Measurements from ENCODE around the gene ZNF132.

DNA sequence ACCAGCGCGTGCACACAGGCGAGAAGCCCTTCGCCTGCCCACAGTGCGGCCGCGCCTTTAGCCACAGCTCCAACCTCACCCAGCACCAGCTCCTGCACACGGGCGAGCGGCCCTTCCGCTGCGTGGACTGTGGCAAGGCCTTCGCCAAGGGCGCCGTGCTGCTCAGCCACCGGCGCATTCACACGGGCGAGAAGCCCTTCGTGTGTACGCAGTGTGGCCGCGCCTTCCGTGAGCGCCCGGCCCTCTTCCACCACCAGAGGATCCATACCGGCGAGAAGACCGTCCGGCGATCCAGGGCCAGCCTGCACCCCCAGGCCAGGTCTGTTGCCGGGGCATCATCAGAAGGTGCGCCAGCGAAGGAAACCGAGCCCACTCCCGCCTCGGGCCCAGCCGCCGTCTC lies 31.8 kb upstream of the ZNF132 start:
- TF ChIP-seq, protein P1, sequence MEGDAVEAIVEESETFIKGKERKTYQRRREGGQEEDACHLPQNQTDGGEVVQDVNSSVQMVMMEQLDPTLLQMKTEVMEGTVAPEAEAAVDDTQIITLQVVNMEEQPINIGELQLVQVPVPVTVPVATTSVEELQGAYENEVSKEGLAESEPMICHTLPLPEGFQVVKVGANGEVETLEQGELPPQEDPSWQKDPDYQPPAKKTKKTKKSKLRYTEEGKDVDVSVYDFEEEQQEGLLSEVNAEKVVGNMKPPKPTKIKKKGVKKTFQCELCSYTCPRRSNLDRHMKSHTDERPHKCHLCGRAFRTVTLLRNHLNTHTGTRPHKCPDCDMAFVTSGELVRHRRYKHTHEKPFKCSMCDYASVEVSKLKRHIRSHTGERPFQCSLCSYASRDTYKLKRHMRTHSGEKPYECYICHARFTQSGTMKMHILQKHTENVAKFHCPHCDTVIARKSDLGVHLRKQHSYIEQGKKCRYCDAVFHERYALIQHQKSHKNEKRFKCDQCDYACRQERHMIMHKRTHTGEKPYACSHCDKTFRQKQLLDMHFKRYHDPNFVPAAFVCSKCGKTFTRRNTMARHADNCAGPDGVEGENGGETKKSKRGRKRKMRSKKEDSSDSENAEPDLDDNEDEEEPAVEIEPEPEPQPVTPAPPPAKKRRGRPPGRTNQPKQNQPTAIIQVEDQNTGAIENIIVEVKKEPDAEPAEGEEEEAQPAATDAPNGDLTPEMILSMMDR (IDR thresholded peaks at IDR 0.05), result no peak
- no peak for TF ChIP-seq POLR2A (IDR thresholded peaks at IDR 0.05)

Data from right lobe of liver (tissue), 4 donors.